Stimulated activated CD8-positive, alpha-beta memory T cell treated with anti-CD3 and anti-CD28 coated beads, Interleukin-7, amount 100 ng/mL, for 1 hour (primary cell): ENCODE results near the gene ME1.
"Not testable (repeated sequence)": the region's sequence is repeated elsewhere in the genome, so short reads cannot be mapped to it uniquely, and the experiment has no call there.

ENCODE experiments used
- DNase-seq, 2 donors: peaks; one replicate each; pipeline ENCODE4 v3.0.0-alpha.2; 2020; ENCODE audit warnings: low read depth in 2 of 2

ME1 gene

DNA sequence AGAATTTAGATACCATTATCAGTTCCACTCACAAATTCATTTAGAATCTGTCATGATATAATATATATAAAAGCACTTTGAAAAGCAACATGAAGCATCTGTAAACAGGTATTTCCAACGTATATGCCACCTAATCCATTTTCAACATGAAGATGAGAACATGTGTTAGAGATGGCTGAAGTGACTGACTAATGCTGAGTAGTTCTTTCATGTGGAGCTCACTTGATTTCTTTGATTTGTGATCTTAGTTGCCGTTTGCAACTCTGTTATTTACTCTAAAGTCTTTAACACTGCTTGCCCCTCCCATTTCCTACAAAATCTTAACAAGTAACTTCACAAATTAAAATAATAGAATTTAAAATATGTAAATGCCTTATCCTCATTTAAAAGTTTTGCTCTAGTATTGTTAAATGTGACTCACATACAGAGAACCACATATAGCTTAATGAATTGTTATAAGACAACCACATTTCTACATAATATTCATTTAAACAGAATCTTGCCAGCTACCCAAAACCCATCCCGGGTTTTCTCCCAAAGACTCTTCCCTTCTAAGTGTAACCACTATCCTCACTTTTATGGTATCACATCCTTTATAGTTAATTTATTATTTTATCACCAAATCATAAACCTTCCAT is 78.3 kb downstream of the ME1 start:
- DNase-seq, result no peak

DNA sequence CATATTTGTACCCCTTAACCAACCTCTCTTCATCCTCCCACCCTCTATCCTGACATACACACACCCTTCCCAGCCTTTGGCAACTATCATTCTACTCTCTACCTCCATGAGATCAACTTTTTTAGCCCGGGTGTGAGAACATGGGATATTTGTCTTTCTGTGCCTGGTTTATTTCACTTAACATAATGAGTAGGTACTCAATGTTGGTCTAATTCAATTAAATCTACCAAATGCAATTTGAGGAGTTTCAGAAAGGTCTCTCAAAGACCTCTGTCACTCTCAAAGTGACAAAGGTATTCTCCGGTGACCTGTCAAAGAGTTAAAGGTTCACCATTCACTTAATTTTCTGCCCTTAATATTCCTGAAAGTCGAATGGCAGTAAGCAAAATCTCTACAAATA is 87.7 kb downstream of the ME1 start:
- no peak for DNase-seq

DNA sequence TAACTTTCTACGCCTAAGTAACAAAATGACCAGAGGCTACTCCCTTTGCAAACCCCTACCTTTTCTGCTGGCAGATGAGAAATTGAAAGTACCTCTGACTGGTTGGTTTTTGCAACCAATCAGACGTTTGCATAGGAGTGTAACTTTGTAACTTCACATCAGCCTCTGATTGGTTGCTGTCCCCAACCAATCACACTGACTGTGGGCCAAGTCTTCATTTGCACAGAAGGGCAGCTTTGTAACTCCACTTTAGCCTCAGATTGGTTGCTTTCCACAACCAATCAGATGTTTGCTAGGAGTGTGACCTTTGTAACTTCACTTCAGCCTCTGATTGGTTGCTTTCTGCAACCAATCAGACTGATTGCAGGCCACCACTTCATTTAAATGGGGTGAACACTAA is 89.1 kb downstream of the ME1 start:
- DNase-seq, result no peak

DNA sequence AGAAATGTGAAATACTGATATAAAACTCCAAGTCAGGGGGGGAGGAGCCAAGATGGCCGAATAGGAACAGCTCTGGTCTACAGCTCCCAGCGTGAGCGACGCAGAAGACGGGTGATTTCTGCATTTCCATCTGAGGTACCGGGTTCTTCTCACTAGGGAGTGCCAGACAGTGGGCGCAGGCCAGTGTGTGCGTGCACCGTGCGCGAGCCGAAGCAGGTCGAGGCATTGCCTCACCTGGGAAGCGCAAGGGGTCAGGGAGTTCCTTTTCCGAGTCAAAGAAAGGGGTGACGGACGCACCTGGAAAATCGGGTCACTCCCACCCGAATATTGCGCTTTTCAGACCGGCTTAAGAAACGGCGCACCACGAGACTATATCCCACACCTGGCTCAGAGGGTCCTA is 96.9 kb downstream of the ME1 start:
- not testable (repeated sequence) for DNase-seq

DNA sequence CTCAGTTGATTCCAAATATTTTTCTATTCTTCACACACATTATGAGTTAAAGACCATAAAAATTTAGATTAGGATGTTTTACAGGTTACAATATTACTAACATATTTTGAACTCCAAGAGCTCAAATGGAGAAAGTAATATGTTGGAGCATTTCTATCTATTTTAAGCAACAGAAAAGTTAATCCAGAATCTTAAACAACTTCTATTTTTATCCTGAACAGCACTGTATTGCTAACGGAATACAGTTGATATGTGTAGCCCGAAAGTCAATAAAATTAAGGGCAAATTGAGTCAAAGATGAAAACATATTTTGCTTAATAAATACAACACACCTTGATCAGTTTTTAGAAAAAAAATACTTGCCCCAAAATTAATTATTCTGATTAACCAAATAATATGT is 97.4 kb downstream of the ME1 start:
- DNase-seq, result no peak

DNA sequence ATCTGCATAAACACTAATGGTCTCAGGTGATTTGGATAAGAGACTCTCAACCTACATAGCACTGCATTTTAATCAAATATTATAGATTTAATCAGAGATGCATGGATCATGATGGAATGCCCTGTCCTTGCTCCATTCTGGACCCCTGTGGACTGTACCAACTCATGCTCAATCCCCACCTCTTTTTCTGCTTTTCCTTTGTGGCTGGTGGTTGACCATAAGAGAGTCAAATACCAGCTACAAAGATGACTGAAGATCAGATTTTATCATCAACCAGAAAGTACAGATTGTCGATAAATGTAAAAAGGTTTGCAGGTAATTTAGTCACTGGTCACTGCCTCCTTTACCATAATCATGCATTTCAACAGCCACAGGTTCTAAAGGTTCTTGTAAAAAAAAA is 116.2 kb downstream of the ME1 start:
- DNase-seq, result no peak

DNA sequence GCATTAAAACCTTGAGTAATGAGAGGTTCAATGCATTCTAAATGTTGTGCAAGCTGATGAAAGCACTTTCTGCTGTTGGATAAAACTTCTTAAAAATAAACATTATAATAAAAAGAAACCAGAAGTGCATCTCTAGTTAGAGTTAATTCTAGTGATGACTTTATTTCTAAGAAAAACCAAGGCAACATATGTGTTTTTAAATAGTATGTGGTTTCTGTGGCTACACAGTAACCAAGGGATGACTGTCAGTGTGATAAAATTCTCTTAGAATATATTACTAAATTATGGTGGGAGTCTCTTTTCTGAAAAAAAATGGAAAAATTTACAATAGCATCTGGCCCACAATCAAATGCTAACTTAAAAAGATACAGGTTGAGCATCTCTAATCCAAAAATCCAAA is 117.0 kb downstream of the ME1 start:
- no peak for DNase-seq

DNA sequence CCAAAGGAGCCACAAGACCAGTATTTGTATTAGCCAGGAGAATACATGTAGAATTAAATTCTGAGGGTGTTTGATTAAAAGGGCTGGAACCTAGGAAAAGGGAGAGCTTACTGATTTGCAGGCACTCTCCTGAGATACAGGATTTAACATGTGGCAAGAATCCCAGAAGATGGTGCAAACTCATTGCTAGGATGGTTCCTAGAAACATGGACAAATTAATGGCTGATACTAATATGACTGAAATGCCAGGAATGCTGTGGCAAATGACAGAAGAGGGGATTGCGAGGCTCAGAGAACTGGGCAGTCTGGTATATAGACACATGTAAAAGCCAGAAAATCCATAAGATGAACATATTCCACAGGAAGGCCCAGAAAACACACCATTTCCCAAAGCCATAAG is 119.6 kb downstream of the ME1 start:
- no peak for DNase-seq

DNA sequence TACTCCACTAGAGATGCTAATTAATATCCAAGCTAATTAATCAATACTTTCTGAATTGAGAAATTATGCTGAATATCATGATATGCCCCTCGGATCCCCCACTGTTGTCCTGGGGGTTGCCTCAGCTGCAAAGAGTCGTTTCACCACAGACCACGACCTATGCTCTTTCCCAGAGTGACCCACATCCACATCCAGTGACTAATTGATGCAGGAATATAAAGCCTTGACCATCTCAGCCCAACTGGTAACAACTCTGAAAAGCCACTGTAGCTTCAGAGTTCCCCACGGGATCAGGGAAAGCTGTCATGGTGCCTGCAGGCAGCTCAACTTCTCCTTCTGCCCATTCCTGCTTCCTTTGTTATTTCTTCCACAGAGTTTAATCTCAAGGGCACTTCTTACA is 120.8 kb downstream of the ME1 start:
- no peak for DNase-seq

DNA sequence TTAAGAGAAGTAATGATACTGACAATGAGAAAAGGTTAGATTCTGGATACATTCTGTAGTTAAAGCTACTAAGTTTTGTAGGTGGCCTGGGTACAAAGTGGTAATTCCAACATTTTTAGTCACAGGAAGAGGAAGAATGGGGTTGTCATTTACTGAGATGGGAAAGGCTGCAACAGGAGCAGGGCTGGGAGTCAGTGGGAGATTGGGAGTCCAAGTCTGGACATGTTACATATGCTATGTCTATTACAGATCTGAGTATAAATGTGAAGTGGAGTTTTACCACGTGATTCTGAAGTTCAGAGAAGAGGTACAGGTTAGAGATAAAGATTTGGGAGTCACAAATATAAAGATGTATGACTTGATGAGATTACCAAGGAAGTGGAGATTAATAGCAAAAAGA is 121.5 kb downstream of the ME1 start:
- no peak for DNase-seq

DNA sequence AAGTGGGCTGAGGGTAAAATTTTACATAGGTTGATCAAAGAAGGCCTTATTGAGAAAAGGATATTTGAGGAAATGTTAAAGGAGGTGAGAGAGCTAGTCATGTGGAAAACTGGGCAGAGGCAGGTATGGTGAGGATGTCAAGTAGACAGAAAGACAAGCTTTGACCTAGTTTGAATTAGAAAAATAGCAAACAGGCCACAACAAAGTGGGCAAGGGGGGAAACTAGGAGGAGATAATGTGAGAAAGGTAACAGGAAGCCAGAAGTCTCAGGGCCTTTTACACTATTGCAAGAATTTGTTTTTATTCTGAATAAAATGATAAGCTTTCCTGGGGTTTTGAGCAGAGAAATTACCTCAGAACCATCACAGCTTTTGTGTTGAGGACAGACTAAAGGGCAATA is 122.0 kb downstream of the ME1 start:
- no peak for DNase-seq

DNA sequence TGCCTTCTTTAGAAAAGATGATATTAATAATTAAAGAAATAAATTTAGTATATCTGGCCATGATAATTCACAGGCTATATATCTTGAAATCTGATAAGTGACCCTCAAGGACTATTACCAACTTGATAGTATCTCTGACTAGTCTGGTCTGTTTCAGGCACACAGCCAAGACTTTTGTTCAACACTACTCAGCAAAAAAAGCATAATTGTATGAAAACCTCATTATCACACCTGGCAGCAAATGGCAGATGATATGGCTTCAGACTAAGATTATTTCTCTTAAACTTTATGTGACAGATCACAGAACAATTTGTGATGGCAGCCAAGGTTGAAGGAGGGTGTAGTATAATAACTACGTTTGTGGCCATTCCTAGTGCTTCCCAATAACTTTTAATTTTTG is 123.0 kb downstream of the ME1 start:
- DNase-seq, result no peak

DNA sequence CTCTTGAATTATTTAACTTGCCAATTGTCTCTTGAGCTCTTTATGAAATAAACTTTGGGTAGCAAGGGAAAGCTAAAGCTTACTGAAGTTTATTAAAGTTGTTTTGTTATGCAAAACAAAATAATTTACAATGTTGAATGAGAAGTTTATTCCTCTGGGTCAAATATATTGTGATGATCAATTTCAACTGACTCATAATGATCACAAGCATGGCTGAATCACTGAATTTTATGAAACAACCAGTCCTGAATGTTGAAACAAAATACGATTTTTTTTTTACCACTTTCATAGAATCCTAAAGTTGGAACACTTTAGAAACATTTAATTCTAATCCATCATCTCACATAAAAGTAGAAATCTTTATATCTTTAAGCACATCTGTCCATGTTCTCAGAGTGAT is 127.4 kb downstream of the ME1 start:
- no peak for DNase-seq

DNA sequence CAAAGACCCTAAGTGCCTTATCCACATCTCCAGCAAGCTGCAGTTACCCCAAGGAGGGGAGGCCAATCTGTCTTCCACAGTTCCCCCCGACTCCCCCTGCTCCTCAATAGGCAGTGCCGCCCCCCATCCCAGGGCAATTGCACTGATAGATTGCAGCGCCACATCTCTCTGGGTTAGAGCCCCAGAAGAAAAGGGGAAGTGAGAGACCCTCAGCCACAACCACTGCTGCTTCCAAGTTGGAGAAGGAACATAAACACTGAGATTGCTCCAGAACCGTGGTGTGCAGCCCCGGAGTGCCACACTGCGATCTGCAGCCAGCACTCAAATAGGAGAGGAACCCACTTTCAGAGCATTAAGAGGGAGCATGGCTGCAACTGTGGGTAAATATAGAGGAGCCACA is 136.2 kb downstream of the ME1 start:
- no peak for DNase-seq

DNA sequence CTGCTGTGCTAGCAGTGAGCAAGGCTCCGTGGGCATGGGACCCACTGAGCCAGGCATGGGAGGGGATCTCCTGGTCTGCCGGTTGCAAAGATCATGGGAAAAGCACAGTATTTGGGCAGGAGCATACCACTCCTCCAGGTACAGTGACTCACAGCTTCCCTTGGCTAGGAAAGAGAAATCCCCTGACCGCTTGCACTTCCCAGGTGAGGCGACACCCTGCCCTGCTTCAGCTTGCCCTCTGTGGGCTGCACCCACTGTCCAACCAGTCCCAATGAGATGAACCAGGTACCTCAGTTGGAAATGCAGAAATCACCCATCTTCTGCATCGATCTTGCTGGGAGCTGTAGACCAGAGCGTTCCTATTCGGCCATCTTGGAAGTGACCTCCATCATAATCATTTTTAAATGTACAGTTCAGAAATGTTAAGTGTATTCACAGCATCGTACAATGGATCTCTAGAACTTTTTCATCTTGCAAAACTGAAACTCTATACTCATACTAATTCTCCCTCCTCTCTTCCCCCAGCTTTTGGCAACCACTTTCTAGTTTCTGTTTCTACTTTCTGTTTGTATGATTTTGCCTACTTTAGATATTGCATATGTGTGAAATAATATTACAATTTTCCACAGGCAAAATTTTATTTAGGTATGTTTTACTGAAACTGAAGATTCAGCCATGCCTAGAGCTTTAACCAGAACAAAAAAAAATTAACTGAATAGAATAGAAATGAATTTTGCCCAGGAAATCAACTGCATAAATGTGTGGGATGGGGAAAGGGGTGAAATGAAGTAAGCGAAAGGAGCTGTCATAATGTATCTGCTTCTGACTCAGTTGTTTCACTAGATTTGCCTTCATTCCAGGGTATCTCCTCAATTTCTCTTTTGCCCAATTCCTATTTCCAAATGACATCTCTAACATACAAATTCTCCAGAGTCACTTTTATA is 137.7 kb downstream of the ME1 start:
- no peak for DNase-seq

DNA sequence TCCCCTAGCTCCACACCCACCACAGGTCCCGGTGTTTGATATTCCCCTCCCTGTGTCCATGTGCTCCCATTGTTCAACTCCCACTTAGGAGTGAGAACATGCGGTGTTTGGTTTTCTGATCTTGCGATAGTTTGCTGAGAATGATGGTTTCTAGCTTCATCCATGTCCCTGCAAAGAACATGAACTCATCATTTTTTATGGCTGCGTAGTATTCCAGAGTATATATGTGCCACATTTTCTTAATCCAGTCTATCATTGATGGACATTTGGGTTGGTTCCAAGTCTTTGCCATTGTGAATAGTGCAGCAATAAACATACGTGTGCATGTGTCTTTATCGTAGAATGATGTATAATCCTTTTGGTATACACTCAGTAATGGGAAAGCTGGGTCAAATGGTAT is 143.6 kb downstream of the ME1 start:
- DNase-seq, result not testable (repeated sequence)

DNA sequence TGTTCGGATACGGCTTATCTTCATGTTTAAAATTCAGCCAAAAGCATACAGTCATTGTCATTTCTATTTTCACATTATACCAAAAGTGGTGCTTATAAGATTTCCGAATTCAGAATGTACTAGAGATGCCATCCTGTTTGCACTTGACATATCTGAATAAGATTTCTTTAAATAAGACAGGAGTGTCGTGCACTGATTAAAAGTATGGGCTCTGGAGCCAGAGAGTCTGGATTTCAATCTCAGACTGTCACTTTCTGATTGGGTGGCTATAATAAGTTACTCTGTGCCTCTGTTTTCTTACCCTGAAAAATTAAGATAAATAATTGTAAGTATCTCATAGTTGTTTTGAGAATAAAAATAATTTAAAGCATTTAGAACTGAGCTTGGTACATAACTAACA is 144.9 kb downstream of the ME1 start:
- DNase-seq, result no peak

DNA sequence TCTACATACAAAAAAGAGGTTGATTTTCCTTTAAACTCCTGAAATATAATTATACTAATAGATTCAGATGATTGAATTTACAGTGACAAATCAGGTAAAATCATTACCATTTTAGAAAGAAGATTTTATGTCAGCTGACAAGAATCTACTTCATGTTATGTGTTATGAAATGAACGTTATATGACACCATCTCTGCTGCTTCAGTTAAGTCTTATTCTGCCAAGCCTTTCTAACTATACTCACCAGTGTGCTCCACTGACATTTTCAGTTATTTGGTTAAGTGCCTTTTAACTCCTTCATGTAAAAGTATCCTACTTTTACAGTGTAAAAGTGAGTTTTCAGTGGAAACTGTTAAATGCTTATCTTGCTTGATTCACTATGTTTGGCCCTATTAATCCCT is 157.3 kb downstream of the ME1 start:
- no peak for DNase-seq

DNA sequence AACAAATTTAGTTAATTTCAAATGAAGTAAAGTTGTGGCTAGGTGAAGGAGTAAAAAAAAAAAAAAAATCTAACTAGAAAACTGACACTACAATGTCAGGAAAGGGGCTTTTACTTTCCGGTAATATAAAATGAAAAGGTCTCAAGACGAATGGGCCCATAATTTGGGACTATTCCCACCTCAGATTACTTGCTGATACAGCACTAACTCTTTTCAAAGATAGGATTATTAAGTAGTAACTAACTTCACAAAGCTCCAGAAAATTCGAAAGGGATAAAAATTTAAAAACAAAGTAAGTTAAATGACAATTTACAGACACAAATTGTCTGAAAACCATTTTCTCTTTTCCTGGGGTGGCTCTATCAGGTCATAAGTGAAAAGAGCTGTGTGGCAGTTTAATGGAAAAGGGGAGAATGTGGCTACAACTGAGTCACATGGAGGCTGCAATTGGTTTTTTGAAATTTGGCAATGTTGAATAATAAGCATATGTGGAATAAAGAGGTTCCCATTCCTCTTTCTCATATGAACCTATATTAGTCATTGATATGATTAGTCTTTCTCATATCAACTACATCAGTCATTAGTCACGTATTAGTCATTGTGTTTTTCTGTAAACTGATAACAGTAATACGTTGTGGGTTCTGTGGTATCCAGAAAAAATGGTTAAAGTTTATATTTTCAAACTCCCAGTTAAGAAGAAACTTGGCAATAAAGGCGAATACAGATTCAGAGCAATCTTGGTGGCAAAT is 159.7 kb downstream of the ME1 start:
- DNase-seq, result no peak

DNA sequence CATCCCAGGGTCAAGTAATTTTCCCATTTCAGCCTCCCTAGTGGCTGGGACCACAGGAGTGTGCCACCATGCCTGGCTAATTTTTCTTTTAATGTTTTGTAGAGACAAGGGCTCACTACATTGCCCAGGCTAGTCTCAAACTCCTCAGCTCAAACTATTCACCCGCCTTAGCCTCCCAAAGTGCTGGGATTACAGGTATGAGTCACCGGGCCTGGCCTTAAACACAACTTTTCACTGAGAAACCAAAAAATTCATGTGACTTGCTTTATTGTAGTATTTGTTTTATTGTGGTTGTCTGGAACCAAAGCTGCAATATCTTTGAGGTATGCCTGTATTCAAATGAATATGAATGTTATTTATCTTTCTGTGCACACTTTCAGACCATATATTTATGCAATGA is 165.5 kb downstream of the ME1 start:
- DNase-seq, result no peak

DNA sequence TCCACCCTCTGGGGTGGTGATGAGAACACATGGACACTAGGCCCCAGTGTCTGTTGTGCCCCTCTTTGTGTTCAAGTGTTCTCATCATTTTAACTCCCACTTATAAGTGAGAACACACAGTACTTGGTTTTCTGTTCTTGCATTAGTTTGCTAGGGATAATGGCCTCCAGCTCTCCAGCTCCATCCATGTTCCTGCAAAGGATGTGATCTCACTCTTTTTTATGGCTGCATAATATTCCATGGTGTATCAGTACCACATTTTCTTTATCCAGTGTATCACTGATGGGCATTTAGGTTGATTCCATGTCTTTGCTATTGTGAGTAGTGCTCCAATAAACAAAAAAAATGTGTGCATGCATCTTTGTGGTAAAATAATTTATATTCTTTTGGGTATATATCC is 170.3 kb downstream of the ME1 start:
- no peak for DNase-seq

DNA sequence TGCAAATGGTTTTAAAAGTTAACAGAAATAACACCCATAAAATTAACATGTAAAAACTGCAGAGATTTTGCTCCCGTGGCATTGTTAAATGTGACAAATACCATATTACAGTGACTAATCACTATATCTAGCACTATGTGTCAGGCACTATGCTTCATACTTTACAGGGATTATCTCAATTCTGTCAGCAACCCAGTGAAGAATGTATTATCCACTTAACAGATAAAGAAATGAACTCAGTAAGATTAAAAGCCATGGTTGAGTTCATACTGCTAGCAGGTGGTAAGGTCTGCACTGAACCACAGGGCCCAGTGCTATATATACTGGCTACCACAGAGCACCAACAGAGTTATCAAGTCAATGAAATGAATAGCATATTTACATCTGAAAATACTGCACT is 172.3 kb downstream of the ME1 start:
- no peak for DNase-seq

DNA sequence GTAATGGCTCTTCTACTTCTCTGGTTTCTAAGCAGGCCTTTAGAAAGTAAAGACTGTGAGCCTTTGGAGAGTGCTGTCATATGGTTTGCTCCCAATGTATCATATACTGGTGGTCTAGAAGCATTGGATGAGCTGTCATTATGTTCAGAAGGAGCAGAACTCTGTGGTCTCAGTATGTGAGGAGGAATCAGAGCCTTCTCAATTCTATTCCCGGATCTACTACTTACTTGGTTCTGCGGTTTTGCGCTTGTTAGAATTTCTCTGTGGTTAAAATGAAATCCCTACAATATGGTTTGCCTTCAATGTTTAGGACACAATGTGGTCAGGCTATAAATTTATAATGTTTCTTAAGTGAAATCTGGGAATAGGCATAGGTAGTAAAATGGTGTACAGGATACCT is 173.1 kb downstream of the ME1 start:
- DNase-seq, result no peak
